ENCODE data around the gene ACE2. TPM values are rescaled to one million over a fixed set of nuclear protein-coding genes. Genes with fewer than 3 reads are reported as not detected.

The ACE2 gene
- total RNA-seq, 4 donors from 2014 or later: 0.62 to 4.5 (median 2.1) TPM

DNA sequence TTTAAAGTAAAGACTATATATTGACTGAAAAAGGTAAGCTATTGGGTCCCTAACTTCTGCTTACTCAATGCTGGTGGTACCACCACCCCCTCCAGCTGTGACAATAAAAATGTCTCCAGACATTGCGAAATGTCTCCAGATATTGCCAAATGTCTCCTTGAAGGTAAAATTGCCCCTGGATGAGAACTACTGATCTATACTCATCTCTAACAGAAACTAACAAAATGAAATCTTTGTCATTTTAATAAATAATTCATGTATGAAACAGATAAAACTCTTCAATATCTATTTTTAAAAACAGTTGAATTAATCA is 43.8 kb upstream of the ACE2 start:
- WGBS, 2 donors (ENCODE audit: low coverage in 1 of 2): 100% methylated on average over 1 of the region's 1 CpG; no CpG with 5 or more reads in 1 of the 2 donors
- H3K4me1 ChIP-seq: no peaks in the 10 kb centered on the region
- no peaks in the 10 kb centered on the region for H3K27me3 ChIP-seq
- H3K36me3 ChIP-seq: no peaks in the 10 kb centered on the region
- no peaks in the 10 kb centered on the region for H3K9me3 ChIP-seq
- no peak overlapping the region for H3K27ac ChIP-seq
- H3K4me3 ChIP-seq: no peak overlapping the region
- ATAC-seq: no peak
- TF ChIP-seq, protein P1, sequence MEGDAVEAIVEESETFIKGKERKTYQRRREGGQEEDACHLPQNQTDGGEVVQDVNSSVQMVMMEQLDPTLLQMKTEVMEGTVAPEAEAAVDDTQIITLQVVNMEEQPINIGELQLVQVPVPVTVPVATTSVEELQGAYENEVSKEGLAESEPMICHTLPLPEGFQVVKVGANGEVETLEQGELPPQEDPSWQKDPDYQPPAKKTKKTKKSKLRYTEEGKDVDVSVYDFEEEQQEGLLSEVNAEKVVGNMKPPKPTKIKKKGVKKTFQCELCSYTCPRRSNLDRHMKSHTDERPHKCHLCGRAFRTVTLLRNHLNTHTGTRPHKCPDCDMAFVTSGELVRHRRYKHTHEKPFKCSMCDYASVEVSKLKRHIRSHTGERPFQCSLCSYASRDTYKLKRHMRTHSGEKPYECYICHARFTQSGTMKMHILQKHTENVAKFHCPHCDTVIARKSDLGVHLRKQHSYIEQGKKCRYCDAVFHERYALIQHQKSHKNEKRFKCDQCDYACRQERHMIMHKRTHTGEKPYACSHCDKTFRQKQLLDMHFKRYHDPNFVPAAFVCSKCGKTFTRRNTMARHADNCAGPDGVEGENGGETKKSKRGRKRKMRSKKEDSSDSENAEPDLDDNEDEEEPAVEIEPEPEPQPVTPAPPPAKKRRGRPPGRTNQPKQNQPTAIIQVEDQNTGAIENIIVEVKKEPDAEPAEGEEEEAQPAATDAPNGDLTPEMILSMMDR (IDR thresholded peaks at IDR 0.05): no peak
- TF ChIP-seq POLR2A (IDR thresholded peaks at IDR 0.05): no peak

DNA sequence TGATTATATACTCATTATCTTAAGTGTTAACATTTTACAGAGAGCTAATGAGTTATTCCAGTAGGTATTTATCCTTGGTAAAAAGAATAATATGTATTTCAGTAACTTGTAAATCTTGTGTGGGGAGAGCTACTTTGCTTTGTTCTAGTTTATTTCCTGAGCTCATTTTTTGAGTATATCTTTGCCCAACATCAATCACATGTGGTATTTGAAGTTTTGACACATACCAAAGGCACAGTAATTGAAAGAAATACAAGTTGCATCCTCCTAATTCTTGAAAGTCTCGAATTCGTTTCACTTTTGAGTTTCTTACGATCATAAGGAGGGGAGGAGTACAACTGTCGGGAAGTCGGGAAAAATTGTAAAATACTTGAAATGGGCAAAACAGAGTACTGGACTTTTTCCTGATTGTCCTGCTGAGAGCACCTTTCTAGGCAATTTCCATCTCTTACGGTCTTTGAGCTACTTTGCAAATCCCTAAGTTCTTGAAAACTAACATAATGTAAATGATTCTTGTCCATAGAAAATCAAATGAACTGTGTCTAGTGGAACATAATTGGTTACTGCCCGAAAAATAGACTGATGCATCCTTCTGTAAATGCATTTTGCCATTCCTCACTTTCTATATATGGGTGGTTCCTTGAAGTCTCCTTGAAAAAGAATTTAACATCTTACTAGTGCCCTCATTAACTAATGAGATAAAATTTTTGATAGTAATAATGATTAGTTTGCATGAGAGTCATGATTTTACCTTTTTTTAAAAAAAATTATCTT is 43.2 kb upstream of the ACE2 start:
- no peaks in the 10 kb centered on the region for H3K27me3 ChIP-seq
- H3K4me3 ChIP-seq: no peak overlapping the region
- H3K27ac ChIP-seq: no peak overlapping the region
- no peaks in the 10 kb centered on the region for H3K4me1 ChIP-seq
- ATAC-seq: no peak
- TF ChIP-seq EP300 (IDR thresholded peaks at IDR 0.05): no peak
- TF ChIP-seq, protein P1 (IDR thresholded peaks at IDR 0.05): no peak
- TF ChIP-seq POLR2AphosphoS5 (IDR thresholded peaks at IDR 0.05): no peak
- no peak for TF ChIP-seq POLR2A (IDR thresholded peaks at IDR 0.05)
- H3K36me3 ChIP-seq: no peaks in the 10 kb centered on the region
- no peaks in the 10 kb centered on the region for H3K9me3 ChIP-seq
- WGBS, 2 donors (ENCODE audit: low coverage in 1 of 2): 74 to 91% methylated on average over 7 of the region's 7 CpGs

DNA sequence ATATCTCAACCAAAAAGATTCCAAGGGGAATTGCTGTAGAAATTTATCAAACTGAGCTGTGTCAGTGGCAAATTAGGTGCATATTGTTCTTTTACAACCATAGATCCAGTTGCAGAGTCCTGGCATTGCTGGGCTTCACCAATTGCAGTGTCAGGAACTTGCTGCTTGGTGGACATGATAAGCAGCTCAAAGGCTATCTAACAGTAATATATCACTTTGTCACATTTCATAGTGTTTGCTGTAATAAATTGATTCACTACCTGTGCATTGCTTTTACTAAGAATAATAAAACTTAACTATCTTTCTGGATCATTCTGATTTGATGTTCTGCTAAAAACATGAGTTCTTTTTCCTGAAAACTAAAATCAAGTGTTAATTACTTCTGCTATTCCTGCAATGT is 30.9 kb upstream of the ACE2 start:
- Histone ChIP-seq H3K36me3 (no peaks in the 10 kb centered on the region), H3K27me3 (no peaks in the 10 kb centered on the region), H3K4me3 (no peak overlapping the region), H3K9me3 (no peaks in the 10 kb centered on the region), H3K4me1 (no peaks in the 10 kb centered on the region), H3K27ac (no peak overlapping the region)
- TF ChIP-seq POLR2A (IDR thresholded peaks at IDR 0.05): no peak
- TF ChIP-seq, protein P1 (IDR thresholded peaks at IDR 0.05): no peak
- TF ChIP-seq EP300 (IDR thresholded peaks at IDR 0.05): no peak
- no peak for TF ChIP-seq POLR2AphosphoS5 (IDR thresholded peaks at IDR 0.05)
- ATAC-seq: no peak

DNA sequence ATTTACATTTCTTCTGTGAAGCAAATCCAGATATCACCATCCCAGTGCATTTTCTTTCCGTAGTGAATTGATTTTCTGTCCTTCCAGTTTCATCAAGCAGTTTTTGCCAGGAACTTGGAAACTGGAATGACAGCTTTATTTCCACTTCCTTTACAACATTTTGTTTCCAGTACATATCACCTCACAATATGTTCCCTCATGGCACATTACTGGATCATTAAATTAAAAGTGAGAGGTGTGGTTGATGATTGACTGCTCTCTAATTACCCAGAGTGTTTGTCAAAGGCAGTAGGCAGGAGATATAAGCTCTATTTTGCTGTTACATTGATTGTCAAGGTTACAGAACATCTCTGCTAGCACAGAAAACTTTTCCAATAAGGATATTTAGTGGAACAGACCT is 22.3 kb upstream of the ACE2 start:
- ATAC-seq: no peak
- TF ChIP-seq, protein P1 (IDR thresholded peaks at IDR 0.05): no peak
- no peak for TF ChIP-seq POLR2AphosphoS5 (IDR thresholded peaks at IDR 0.05)
- TF ChIP-seq EP300 (IDR thresholded peaks at IDR 0.05): no peak
- TF ChIP-seq POLR2A (IDR thresholded peaks at IDR 0.05): no peak
- Histone ChIP-seq H3K4me3 (no peak overlapping the region), H3K27ac (no peak overlapping the region), H3K36me3 (no peaks in the 10 kb centered on the region), H3K27me3 (no peaks in the 10 kb centered on the region), H3K9me3 (no peaks in the 10 kb centered on the region), H3K4me1 (no peaks in the 10 kb centered on the region)
- 43 to 75% methylated on average over 1 of the region's 1 CpG for WGBS, 2 donors (ENCODE audit: low coverage in 1 of 2)

DNA sequence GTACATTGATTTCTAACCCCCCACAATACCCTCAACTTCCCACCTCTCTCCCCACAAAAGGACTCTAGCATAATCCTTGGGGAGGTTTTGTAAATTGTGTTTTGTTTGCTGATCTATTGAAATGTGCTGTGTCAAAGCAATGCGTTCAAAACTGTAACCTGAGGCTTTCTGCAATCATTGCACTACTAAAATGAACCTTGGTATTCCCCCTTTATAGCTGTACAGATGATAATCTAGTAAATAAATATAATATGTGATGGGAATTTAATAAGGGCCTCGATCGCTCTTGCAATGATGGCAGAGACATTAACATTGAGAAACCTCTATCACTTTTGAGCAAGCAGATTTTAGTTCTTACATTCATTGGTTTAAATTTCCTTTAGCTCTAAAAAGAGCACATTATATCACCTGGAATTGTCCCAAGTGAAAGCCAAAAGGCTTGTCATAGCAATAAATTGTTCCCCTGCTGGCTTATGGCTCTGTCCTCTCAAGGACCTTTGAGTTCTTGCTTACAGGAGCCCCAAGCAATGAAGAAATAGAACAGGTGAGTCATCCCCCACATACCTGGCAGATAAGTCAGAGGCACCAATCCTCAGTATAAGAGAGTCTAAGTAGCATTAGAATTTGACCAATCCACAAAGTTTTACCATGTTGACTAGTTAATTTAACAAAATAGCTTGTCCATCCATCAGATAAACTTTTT is 18.4 kb upstream of the ACE2 start:
- Histone ChIP-seq H3K4me1 (no peaks in the 10 kb centered on the region), H3K9me3 (no peaks in the 10 kb centered on the region), H3K4me3 (no peak overlapping the region), H3K36me3 (no peaks in the 10 kb centered on the region), H3K27ac (no peak overlapping the region), H3K27me3 (no peaks in the 10 kb centered on the region)
- ATAC-seq: no peak
- 81 to 86% methylated on average over 2 to 3 of the region's 3 CpGs for WGBS, 2 donors (ENCODE audit: low coverage in 1 of 2)
- no peak for TF ChIP-seq POLR2AphosphoS5 (IDR thresholded peaks at IDR 0.05)
- TF ChIP-seq EP300 (IDR thresholded peaks at IDR 0.05): no peak
- TF ChIP-seq POLR2A (IDR thresholded peaks at IDR 0.05): no peak
- TF ChIP-seq, protein P1 (IDR thresholded peaks at IDR 0.05): no peak

Data from gastroesophageal sphincter (tissue), 4 donors.